ENCODE data around the gene MGAT5. TPM values are rescaled to one million over a fixed set of nuclear protein-coding genes. Genes with fewer than 3 reads are reported as not detected.

MGAT5 gene
- total RNA-seq, 1 experiment from 2014 or later, result 52.4 TPM

DNA sequence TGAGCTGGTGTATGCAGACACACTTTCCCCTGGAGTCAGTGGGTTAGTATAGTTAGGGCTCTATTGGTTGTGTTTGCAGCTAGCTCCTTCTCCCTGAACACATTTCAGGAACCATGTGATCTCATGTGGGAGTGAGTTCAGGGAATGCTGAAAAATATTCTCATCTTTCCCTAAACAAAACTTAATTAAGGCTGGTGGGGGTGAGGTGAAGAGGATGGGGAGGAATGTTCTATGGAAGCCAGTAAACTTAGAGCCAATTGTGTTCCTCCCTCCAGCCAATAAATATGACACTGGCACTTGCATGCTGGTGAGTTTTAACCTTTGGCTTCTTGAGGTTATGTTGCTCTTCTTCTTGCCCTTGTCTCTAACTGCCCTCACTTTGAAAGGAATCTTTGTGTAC, 952 bp downstream of the MGAT5 start:
- no peaks in the 10 kb centered on the region; the same call in 1 of the 2 replicates for H3K9me3 Mint-ChIP-seq
- ChIA-PET CTCF (interaction anchor here (1.6 to 3.0 kb wide), 3 partner anchors 9 to 196 kb away, joined by 6 to 11 read pairs (median 10); no protein-coding TSS in a partner anchor), POLR2A (no interaction called here)
- DNase-seq (ENCODE audit: low spot score) (no peak), ATAC-seq (no peak)
- no peak overlapping the region for H3K4me3 Mint-ChIP-seq
- peaks cover 28% of the 10 kb centered on the region for H3K4me1 Mint-ChIP-seq
- TF ChIP-seq, protein P1, sequence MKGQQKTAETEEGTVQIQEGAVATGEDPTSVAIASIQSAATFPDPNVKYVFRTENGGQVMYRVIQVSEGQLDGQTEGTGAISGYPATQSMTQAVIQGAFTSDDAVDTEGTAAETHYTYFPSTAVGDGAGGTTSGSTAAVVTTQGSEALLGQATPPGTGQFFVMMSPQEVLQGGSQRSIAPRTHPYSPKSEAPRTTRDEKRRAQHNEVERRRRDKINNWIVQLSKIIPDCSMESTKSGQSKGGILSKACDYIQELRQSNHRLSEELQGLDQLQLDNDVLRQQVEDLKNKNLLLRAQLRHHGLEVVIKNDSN (CRISPR knock-in tag; IDR thresholded peaks at IDR 0.05), result no peak
- TF ChIP-seq JAZF1 (CRISPR knock-in tag; IDR thresholded peaks at IDR 0.05), result no peak
- TF ChIP-seq ZBTB21 (CRISPR knock-in tag; IDR thresholded peaks at IDR 0.05; ENCODE audit: borderline replicate concordance), result no peak
- TF ChIP-seq ETV6 (CRISPR knock-in tag; IDR thresholded peaks at IDR 0.05), result no peak
- H3K27me3 Mint-ChIP-seq (ENCODE audit: low read depth), result no peaks in the 10 kb centered on the region
- no peak overlapping the region for H3K27ac Mint-ChIP-seq
- no peaks in the 10 kb centered on the region for H3K36me3 Mint-ChIP-seq

DNA sequence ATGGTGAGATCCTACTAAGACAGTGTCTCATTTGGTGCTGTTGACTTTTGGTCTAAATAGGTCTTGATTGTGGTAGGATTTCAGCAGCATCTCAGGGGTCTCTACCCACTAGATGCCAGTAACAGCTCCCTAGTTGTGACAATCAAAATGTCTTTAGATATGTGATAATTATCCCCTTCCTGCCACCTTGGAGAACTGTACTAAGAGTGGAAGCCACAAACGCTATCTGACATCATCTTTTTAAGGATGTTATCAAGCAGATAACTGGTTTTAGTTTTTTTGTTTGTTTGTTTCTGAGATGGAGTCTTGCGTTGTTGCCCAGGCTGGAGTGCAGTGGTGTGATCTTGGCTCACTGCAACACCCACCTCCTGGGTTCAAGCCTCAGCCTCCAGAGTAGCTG, 3.1 kb downstream of the MGAT5 start:
- POLR2A ChIA-PET, result no interaction called here
- no peak overlapping the region for H3K4me3 Mint-ChIP-seq

More for the DNA sequence above, 3.1 kb downstream of the MGAT5 start:
- Mint-ChIP-seq H3K4me1 (peaks cover 36% of the 10 kb centered on the region), H3K9me3 (no peaks in the 10 kb centered on the region), H3K27me3 (ENCODE audit: low read depth) (no peaks in the 10 kb centered on the region), H3K36me3 (no peaks in the 10 kb centered on the region), H3K27ac (no peak overlapping the region)
- no peak for ATAC-seq
- TF ChIP-seq ZNF232 (CRISPR knock-in tag; IDR thresholded peaks at IDR 0.05), result no peak
- no peak for TF ChIP-seq MLX (CRISPR knock-in tag; IDR thresholded peaks at IDR 0.05)
- TF ChIP-seq CBFB (CRISPR knock-in tag; IDR thresholded peaks at IDR 0.05; ENCODE audit: low read depth), result no peak
- TF ChIP-seq, protein P2, sequence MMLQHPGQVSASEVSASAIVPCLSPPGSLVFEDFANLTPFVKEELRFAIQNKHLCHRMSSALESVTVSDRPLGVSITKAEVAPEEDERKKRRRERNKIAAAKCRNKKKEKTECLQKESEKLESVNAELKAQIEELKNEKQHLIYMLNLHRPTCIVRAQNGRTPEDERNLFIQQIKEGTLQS (CRISPR knock-in tag; conservative IDR thresholded peaks at IDR 0.05), result no peak
- no peak for TF ChIP-seq FOXP4 (CRISPR knock-in tag; IDR thresholded peaks at IDR 0.05)
- TF ChIP-seq KAT7 (CRISPR knock-in tag; IDR thresholded peaks at IDR 0.05; ENCODE audit: borderline replicate concordance), result no peak
- TF ChIP-seq ZNF416 (CRISPR knock-in tag; IDR thresholded peaks at IDR 0.05), result no peak
- no peak for TF ChIP-seq IRF2 (CRISPR knock-in tag; IDR thresholded peaks at IDR 0.05; ENCODE audit: borderline replicate concordance, low read depth)
- no peak for TF ChIP-seq ATF6 (CRISPR knock-in tag; IDR thresholded peaks at IDR 0.05)
- no peak for TF ChIP-seq ZNF512 (CRISPR knock-in tag; IDR thresholded peaks at IDR 0.05; ENCODE audit: borderline replicate concordance)
- no peak for TF ChIP-seq GTF2I (CRISPR knock-in tag; conservative IDR thresholded peaks at IDR 0.05)
- TF ChIP-seq TP53 (CRISPR knock-in tag; IDR thresholded peaks at IDR 0.05), result no peak
- no peak for TF ChIP-seq SMAD4 (CRISPR knock-in tag; IDR thresholded peaks at IDR 0.05)
- no peak for TF ChIP-seq PRRX2 (CRISPR knock-in tag; IDR thresholded peaks at IDR 0.05)
- no peak for TF ChIP-seq EMX1 (CRISPR knock-in tag; IDR thresholded peaks at IDR 0.05)
- TF ChIP-seq SP1 (CRISPR knock-in tag; conservative IDR thresholded peaks at IDR 0.05), result no peak
- no peak for TF ChIP-seq ZNF423 (CRISPR knock-in tag; IDR thresholded peaks at IDR 0.05)
- TF ChIP-seq ZNF281 (CRISPR knock-in tag; IDR thresholded peaks at IDR 0.05), result no peak
- CTCF ChIA-PET, result interaction anchor here (3.0 kb wide), 1 partner anchor 11 kb away, joined by 11 read pairs; no protein-coding TSS in a partner anchor
- no peak for DNase-seq (ENCODE audit: low spot score)
